Testis (tissue), 3 donors: ENCODE data around the gene CFAP77. TPM values are rescaled to one million over a fixed set of nuclear protein-coding genes. Genes with fewer than 3 reads are reported as not detected.

ENCODE experiments used
- DNase-seq: peaks from one replicate; pipeline ENCODE4 v3.0.0-alpha.2; 2019
- H3K27ac ChIP-seq, 2 donors: fragments of 200-600 bp; sonication (generic); one replicate each; pipeline ENCODE4 v1.5.1; 2019
- H3K27me3 ChIP-seq: fragments of 200-600 bp; sonication (generic); one replicate; pipeline ENCODE4 v1.5.1; 2019
- H3K36me3 ChIP-seq: fragments of 200-600 bp; sonication (generic); one replicate; pipeline ENCODE4 v1.5.1; 2017; ENCODE audit warnings: low read depth; ENCODE audit errors: missing control alignments
- H3K4me1 ChIP-seq: fragments of 200-600 bp; sonication (generic); one replicate; pipeline ENCODE4 v1.5.1; 2019
- H3K4me3 ChIP-seq, 2 donors: fragments of 200-600 bp; sonication (generic); one replicate each; pipeline ENCODE4 v1.5.1; 2017 to 2019
- H3K9me3 ChIP-seq: fragments of 200-600 bp; sonication (generic); one replicate; pipeline ENCODE4 v1.5.1; 2017
- POLR2A ChIP-seq: fragments of 450-650 bp; IDR thresholded peaks from one replicate; pipeline ENCODE4 v1.6.1; 2017; ENCODE audit warnings: antibody characterized with exemption, mild to moderate bottlenecking, moderate library complexity
- WGBS, 2 donors: methylation state at CpG; one replicate each; pipeline ENCODE4 v1.1.5; 2018; 5-methylcytosine and 5-hydroxymethylcytosine counted together
- intact Hi-C: fragments of 100-400 bp; cut with DNase I; formaldehyde crosslinking; loops from one replicate; pipeline ENCODE4 v1.15.1; 2023; ENCODE audit warnings: low total_unique reads
- polyA plus RNA-seq: library from polyadenylated mRNA; stranded (reverse); fragments of 350-450 nt; fragmentation: Illumina TruSeq; extraction: RNeasy Lipid Tissue Mini Kit (QIAGEN cat#74804); gene quantifications from one replicate; pipeline ENCODE4 v1.2.3, GENCODE V29; 2014; ENCODE audit warnings: low read depth, low replicate concordance; ENCODE audit not compliant: insufficient read depth
- total RNA-seq, 2 donors: library from RNA; depleted of rRNA; stranded (reverse); fragments of >200 nt; gene quantifications; one replicate each; pipeline ENCODE4 v1.2.3, GENCODE V29; 2016
- TF ChIP-seq, protein P1 (sequence below), 3 experiments: fragments of 450-650 bp in 2 of 3; fragments of 200-600 bp in 1 of 3; sonication (generic) in 1 of 3; IDR thresholded peaks; one replicate each; pipeline ENCODE4 v1.5.1; 2016 to 2019; ENCODE audit warnings: antibody characterized with exemption in 3 of 3, mild to moderate bottlenecking in 2 of 3, moderate library complexity in 1 of 3

Gene CFAP77
- total and polyA plus RNA-seq, 3 donors from 2014 or later: 13.6 to 36.2 (median 20.9) TPM

DNA sequence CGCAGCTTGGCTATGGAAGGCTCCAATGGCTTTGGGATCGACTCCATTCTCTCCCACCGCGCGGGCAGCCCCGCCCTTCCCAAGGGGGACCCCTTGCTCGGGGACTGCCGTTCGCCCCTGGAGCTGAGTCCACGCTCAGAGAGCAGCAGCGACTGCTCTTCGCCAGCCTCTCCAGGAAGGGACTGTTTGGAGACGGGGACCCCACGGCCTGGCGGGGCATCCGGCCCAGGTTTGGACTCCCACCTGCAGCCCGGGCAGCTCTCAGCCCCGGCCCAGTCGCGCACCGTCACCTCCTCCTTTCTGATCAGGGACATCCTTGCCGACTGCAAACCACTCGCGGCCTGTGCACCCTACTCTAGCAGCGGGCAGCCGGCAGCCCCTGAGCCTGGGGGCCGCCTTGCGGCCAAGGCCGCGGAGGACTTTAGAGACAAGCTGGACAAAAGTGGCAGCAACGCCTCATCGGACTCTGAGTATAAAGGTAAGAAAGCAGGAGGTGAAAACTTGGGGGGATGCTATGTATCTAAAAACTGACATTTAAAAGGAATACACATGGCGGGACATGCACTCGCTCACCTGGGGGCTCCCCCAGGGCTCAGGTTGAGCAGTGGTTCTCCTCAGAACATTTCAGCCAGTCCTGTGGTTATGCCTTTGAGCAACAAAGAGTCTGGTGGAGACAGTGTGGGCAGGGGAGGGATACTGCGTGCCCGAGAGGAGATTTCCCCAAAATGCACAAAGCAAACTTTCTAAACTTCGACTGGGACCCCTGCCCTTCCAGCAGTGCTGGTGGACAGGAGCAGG lies 173.0 kb downstream of the CFAP77 start:
- Histone ChIP-seq H3K36me3 (no peaks in the 10 kb centered on the region), H3K4me3 (no peak overlapping the region), H3K4me1 (peaks cover 8% of the 10 kb centered on the region), H3K9me3 (no peaks in the 10 kb centered on the region), H3K27ac (no peak overlapping the region), H3K27me3 (no peaks in the 10 kb centered on the region)
- DNase-seq: no peak
- intact Hi-C loops: no loop called here
- WGBS, 2 donors: 10 to 14% methylated on average over 21 to 35 of the region's 37 CpGs
- TF ChIP-seq, protein P1, sequence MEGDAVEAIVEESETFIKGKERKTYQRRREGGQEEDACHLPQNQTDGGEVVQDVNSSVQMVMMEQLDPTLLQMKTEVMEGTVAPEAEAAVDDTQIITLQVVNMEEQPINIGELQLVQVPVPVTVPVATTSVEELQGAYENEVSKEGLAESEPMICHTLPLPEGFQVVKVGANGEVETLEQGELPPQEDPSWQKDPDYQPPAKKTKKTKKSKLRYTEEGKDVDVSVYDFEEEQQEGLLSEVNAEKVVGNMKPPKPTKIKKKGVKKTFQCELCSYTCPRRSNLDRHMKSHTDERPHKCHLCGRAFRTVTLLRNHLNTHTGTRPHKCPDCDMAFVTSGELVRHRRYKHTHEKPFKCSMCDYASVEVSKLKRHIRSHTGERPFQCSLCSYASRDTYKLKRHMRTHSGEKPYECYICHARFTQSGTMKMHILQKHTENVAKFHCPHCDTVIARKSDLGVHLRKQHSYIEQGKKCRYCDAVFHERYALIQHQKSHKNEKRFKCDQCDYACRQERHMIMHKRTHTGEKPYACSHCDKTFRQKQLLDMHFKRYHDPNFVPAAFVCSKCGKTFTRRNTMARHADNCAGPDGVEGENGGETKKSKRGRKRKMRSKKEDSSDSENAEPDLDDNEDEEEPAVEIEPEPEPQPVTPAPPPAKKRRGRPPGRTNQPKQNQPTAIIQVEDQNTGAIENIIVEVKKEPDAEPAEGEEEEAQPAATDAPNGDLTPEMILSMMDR (IDR thresholded peaks at IDR 0.05): no peak
- TF ChIP-seq POLR2A: no peak

DNA sequence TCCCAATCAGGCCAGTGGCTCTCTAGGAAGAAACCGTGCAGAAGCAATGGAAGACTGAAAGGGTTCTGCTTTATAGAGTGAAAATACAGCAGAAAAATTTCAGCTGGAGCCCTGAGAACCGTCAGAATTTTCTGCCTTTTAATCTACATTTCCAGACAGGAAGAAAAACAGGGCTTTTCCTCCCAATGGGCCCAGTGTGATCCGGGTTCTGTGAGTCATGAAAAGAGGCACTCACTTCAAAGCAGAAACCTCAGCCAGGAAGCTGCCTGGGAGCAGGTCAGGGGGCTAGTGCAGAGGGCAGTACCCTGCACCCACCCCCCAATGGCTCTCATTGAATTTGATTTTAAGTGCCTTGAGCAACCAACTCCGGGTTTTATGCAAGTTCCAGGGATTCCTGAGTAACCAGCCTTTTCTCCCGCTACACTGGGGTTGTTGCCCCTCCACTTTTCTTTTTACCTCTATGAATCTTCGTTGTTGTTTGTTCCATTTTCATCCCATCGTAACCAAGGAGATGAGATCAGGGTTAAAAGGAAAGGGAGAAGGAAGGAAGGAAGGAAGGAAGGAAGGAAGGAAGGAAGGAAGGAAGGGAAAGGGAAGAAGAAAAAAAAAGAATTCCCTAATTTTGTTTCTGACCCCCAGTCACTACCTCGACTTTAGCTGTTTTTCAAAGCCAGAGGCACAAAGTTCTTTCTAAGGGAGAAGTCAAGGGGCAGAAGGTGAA lies 173.7 kb downstream of the CFAP77 start:
- Histone ChIP-seq H3K4me1 (peaks cover 8% of the 10 kb centered on the region), H3K27me3 (no peaks in the 10 kb centered on the region), H3K4me3 (no peak overlapping the region), H3K27ac (no peak overlapping the region), H3K9me3 (no peaks in the 10 kb centered on the region), H3K36me3 (no peaks in the 10 kb centered on the region)
- intact Hi-C loops: no loop called here
- 16% methylated on average over 8 of the region's 8 CpGs for WGBS, 2 donors
- DNase-seq: no peak
- TF ChIP-seq, protein P1 (IDR thresholded peaks at IDR 0.05): no peak
- TF ChIP-seq POLR2A: no peak

DNA sequence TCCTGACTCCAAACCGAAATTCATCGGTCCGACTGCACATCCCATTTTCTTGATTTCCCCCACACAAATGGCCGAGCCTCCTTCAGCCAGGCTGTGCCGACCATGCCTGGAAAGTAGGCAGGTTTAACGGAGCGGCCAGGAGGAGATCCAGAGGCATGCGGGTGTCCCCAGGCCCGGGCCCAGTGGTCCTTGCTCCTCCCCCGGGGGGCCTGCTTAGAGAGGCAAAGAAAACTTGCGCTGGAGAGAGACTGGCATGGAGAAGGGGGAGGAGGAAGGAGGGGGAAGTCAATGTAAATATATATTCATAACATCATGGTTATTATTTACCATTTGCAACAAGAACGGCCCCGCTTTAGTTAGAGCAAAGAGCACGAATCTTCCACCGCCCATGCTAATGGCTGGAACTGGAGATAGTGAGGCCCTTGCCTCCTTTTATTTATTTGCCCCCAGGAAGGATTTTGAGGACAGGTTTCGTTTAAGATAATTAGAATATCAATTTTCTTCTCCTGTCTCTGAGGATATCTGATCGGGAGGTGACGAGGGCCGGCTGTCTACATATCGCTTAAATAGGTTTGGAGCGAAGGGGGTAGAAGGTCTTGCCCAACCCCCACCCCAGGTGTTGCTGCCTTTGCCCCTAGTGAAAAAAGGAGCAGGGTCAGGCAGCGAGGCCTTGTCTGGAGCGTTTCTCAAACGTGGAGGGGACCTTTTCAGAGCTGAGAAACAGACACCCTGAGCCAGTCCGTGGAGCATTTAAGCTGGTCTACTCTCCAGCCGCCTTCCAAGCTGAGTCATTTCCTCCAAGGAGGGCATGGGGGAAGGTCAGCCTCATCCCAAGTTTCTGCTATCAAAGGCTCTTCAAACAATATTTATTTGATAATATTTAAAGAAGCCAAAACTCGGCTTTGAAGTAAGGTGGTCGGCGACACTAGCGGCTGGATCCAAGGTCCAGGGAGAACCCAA lies 174.9 kb downstream of the CFAP77 start:
- intact Hi-C loops: no loop called here
- no peak overlapping the region for H3K4me3 ChIP-seq
- H3K27ac ChIP-seq: no peak overlapping the region
- 19 to 28% methylated on average over 30 of the region's 30 CpGs for WGBS, 2 donors
- DNase-seq: no peak
- peaks cover 13% of the 10 kb centered on the region for H3K4me1 ChIP-seq
- H3K27me3 ChIP-seq: peaks cover 4% of the 10 kb centered on the region
- TF ChIP-seq, protein P1 (IDR thresholded peaks at IDR 0.05): no peak
- no peak for TF ChIP-seq POLR2A
- no peaks in the 10 kb centered on the region for H3K36me3 ChIP-seq
- H3K9me3 ChIP-seq: no peaks in the 10 kb centered on the region

DNA sequence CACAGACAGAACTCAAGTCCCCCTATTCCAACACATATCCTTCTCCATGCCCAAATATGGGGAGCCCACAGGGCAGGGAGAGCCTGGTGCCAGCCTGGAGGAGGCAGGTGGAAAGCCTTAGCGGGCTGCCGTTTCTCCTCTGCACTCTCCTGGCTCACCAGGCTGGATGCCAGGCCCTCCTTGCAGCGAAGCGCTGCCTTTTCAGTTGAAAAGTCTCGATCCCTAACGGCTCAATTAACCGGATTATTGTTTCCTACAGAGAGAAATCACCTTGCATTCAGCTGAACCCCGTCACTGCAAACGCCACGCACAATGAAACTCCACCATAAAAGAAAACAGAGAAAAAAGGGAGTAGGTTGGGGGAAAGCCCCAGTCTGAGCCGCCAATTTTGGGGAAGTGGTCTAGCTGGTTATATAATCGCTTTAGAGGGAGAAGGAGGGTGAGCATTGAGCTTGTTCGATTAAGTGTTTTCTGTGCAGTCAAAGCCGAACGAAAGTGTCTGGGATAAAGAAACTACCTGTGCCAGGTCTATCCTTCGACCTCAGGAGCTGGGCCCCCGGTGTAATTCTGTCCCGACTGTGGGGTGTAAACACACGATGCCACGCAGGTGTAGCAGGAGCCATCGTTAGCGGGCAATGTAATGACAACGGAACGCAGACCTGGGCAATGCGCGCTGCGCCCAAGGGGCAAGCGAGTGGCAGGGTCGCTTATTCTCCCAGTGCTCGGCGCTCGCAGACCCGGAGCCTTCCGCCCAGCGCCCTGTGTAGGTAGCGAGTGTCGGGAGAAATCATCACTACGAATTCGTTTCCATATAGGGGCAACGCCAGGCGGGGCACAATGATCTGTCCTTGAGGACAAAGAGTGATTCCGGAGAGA lies 176.2 kb downstream of the CFAP77 start:
- Histone ChIP-seq H3K4me3 (no peak overlapping the region), H3K36me3 (no peaks in the 10 kb centered on the region), H3K27ac (no peak overlapping the region), H3K9me3 (no peaks in the 10 kb centered on the region), H3K27me3 (peaks cover 5% of the 10 kb centered on the region), H3K4me1 (peaks cover 16% of the 10 kb centered on the region)
- TF ChIP-seq POLR2A: no peak
- TF ChIP-seq, protein P1 (IDR thresholded peaks at IDR 0.05): no peak
- DNase-seq: no peak
- intact Hi-C loops: no loop called here
- WGBS, 2 donors: 17 to 22% methylated on average over 17 to 42 of the region's 42 CpGs
